Fibroblast of mammary gland (primary cell): ENCODE results near the gene TMEM170A.

ENCODE experiments used
- DNase-seq: peaks from one replicate; pipeline ENCODE4 v3.0.0-alpha.2; 2010; ENCODE audit warnings: low read depth
- H3K4me3 ChIP-seq: 2 replicates; pipeline ENCODE4 v1.5.1; 2011; ENCODE audit warnings: low read depth, mild to moderate bottlenecking, low read length, moderate library complexity; ENCODE audit not compliant: control insufficient read depth
- TF ChIP-seq, protein P1 (sequence below): conservative IDR thresholded peaks from 2 replicates; pipeline ENCODE4 v1.5.1; 2011; ENCODE audit warnings: low read depth, low read length, inconsistent platforms; ENCODE audit not compliant: control insufficient read depth, insufficient read depth

Gene TMEM170A

GRCh38 chr16:75486014-75486675 lies 21.7 kb upstream of the TMEM170A start:
- DNase-seq, result no peak
- no peak overlapping the region for H3K4me3 ChIP-seq
- TF ChIP-seq, protein P1, sequence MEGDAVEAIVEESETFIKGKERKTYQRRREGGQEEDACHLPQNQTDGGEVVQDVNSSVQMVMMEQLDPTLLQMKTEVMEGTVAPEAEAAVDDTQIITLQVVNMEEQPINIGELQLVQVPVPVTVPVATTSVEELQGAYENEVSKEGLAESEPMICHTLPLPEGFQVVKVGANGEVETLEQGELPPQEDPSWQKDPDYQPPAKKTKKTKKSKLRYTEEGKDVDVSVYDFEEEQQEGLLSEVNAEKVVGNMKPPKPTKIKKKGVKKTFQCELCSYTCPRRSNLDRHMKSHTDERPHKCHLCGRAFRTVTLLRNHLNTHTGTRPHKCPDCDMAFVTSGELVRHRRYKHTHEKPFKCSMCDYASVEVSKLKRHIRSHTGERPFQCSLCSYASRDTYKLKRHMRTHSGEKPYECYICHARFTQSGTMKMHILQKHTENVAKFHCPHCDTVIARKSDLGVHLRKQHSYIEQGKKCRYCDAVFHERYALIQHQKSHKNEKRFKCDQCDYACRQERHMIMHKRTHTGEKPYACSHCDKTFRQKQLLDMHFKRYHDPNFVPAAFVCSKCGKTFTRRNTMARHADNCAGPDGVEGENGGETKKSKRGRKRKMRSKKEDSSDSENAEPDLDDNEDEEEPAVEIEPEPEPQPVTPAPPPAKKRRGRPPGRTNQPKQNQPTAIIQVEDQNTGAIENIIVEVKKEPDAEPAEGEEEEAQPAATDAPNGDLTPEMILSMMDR, result no peak

DNA sequence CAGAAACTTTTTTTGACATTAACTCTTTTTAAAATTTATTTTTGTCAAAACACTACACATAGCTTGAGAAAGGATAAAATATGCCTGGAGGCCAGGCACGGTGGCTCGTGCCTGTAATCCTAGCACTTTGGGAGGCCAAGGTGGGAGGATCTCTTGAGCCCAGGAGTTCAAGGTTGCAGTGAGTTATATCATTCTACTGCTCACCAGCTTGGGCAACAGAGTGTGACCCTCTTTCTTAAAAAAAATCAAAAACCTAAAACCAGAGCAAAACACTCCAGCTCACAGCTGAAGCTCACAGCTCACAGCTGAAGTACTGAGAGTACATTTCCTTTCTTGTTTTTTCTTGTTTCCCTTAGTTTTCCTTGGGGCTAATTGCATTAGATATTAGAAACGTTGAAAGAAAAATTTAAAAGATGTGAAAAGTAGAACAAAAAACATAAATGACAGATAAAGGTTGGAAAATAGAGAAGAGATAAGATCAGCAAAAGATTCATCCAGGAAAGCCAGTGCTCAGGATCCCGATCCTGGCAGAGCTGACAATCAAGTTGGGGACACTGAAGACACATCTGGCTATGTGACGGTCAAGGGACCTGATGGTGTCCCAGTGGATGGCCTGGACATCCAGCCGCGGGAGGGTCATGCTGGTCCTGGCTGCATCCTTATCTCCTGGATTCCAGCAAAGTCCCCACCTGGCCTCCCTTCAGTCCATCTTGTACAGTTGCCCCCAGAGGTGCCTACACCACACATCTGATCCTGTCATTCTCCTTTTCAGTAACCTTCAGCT lies 20.9 kb upstream of the TMEM170A start:
- no peak overlapping the region for H3K4me3 ChIP-seq
- TF ChIP-seq, protein P1, result no peak
- DNase-seq, result no peak

DNA sequence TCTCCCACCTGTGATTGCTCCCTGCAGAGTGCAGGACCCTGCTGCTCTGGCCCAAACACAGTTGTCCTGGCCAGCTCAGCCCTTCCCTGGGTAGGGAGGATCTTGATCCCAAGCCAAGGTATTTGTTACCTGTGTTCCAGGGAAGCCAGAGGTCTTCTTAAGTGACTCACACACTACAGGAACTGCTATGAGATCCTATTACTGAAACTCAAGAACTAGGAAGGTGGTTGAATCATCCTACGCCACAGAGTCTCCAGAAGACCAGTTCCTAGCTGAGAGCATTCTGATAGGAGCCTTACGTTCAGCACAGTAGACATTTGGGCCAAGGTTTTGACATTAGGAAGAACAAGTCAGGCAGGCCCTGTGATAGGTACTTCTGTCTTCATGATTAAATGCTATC lies 18.7 kb upstream of the TMEM170A start:
- TF ChIP-seq, protein P1, result no peak
- no peak for DNase-seq

GRCh38 chr16:75482434-75483205 lies 18.1 kb upstream of the TMEM170A start:
- TF ChIP-seq, protein P1, result no peak
- DNase-seq, result no peak
- H3K4me3 ChIP-seq, result no peak overlapping the region

More for the DNA sequence above, 18.7 kb upstream of the TMEM170A start:
- no peak overlapping the region for H3K4me3 ChIP-seq

DNA sequence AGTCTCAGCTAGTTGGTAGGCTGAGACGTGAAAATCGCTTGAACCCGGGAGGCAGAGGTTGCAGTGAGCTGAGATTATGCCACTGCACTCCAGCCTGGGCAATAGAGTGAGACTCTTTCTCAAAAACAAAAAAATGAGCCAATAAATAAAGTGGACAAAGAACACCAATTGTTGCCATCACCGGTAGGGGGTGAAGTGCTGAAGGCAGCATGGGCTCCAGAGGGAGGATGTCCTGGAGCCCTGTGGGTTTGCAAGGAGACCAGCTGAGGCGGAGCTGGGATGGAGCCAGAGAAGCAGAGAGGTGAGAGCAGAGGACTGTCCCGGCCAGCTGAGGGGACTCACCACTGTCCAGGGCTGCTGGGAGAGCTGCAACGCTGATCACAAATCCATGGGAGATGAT lies 17.0 kb upstream of the TMEM170A start:
- H3K4me3 ChIP-seq, result no peak overlapping the region
- DNase-seq, result no peak
- TF ChIP-seq, protein P1, result no peak

GRCh38 chr16:75479421-75479990 lies 15.0 kb upstream of the TMEM170A start:
- TF ChIP-seq, protein P1, result no peak
- DNase-seq, result no peak
- no peak overlapping the region for H3K4me3 ChIP-seq
